ENCODE measurements around the gene IL1RAPL2.
A peak's percentile ranks its signal among the peaks of the same experiment; 100 is the strongest.
"Not testable (repeated sequence)": the region's sequence is repeated elsewhere in the genome, so short reads cannot be mapped to it uniquely, and the experiment has no call there.

IL1RAPL2 gene

GRCh38 chrX:104854790-104855340 lies 288.9 kb downstream of the IL1RAPL2 start:
- DNase-seq (ENCODE audit: low read depth), result peak; percentile 53
- TF ChIP-seq CTCF (IDR thresholded peaks at IDR 0.05; ENCODE audit: low read depth, low read length, missing control alignments), result no peak
- in situ Hi-C loops (cut with HindIII; ENCODE audit: low sequenced_read_pairs), result no loop called here
- H3K4me3 ChIP-seq (ENCODE audit: low read depth, low read length), result no peak overlapping the region

GRCh38 chrX:104863466-104863865 lies 297.5 kb downstream of the IL1RAPL2 start:
- H3K4me3 ChIP-seq (ENCODE audit: low read depth, low read length), result no peak overlapping the region
- no peak for TF ChIP-seq CTCF (IDR thresholded peaks at IDR 0.05; ENCODE audit: low read depth, low read length, missing control alignments)
- no peak for DNase-seq (ENCODE audit: low read depth)
- in situ Hi-C loops (cut with HindIII; ENCODE audit: low sequenced_read_pairs), result no loop called here

GRCh38 chrX:104864296-104864695 lies 298.3 kb downstream of the IL1RAPL2 start:
- in situ Hi-C loops (cut with HindIII; ENCODE audit: low sequenced_read_pairs), result no loop called here
- no peak for TF ChIP-seq CTCF (IDR thresholded peaks at IDR 0.05; ENCODE audit: low read depth, low read length, missing control alignments)
- H3K4me3 ChIP-seq (ENCODE audit: low read depth, low read length), result no peak overlapping the region
- DNase-seq (ENCODE audit: low read depth), result no peak

- H3K4me3 ChIP-seq (ENCODE audit: low read depth, low read length), result no peak overlapping the region
- no peak for TF ChIP-seq CTCF (IDR thresholded peaks at IDR 0.05; ENCODE audit: low read depth, low read length, missing control alignments)
- DNase-seq (ENCODE audit: low read depth), result no peak
- in situ Hi-C loops (cut with HindIII; ENCODE audit: low sequenced_read_pairs), result no loop called here
Observed at GRCh38 chrX:104877504-104877903, 311.5 kb downstream of the IL1RAPL2 start.

GRCh38 chrX:104902070-104902469 lies 336.1 kb downstream of the IL1RAPL2 start:
- no peak overlapping the region for H3K4me3 ChIP-seq (ENCODE audit: low read depth, low read length)
- DNase-seq (ENCODE audit: low read depth), result no peak
- no peak for TF ChIP-seq CTCF (IDR thresholded peaks at IDR 0.05; ENCODE audit: low read depth, low read length, missing control alignments)
- in situ Hi-C loops (cut with HindIII; ENCODE audit: low sequenced_read_pairs), result no loop called here

GRCh38 chrX:104909694-104910093 lies 343.7 kb downstream of the IL1RAPL2 start:
- DNase-seq (ENCODE audit: low read depth); in situ Hi-C loops (cut with HindIII; ENCODE audit: low sequenced_read_pairs): not testable (repeated sequence)
- peak overlapping the region; percentile 3 for H3K4me3 ChIP-seq (ENCODE audit: low read depth, low read length)

- TF ChIP-seq CTCF (IDR thresholded peaks at IDR 0.05; ENCODE audit: low read depth, low read length, missing control alignments), result peak; percentile 66
- in situ Hi-C loops (cut with HindIII; ENCODE audit: low sequenced_read_pairs), result no loop called here
- H3K4me3 ChIP-seq (ENCODE audit: low read depth, low read length), result no peak overlapping the region
- no peak for DNase-seq (ENCODE audit: low read depth)
Observed at GRCh38 chrX:104913348-104913747, 347.3 kb downstream of the IL1RAPL2 start.

GRCh38 chrX:104914686-104915085 lies 348.7 kb downstream of the IL1RAPL2 start:
- in situ Hi-C loops (cut with HindIII; ENCODE audit: low sequenced_read_pairs); DNase-seq (ENCODE audit: low read depth); H3K4me3 ChIP-seq (ENCODE audit: low read depth, low read length): not testable (repeated sequence)
